Mesendoderm (in vitro differentiated cells): ENCODE measurements around the gene AKAP11.
A peak's percentile ranks its signal among the peaks of the same experiment; 100 is the strongest.

Source experiments
- DNase-seq: peaks from one replicate; pipeline ENCODE4 v3.0.0; 2013
- H2AK5ac ChIP-seq: 2 replicates; pipeline ENCODE4 v1.6.1; 2013; ENCODE audit warnings: low read length, inconsistent platforms
- H2BK120ac ChIP-seq: 2 replicates; pipeline ENCODE4 v1.6.1; 2013; ENCODE audit warnings: low read depth, mild to moderate bottlenecking, low read length, moderate library complexity, mixed read lengths
- H2BK15ac ChIP-seq: replicated peaks from 2 replicates; pipeline ENCODE4 v1.6.1; 2013; ENCODE audit warnings: low read depth, mild to moderate bottlenecking, moderate library complexity
- H2BK5ac ChIP-seq: 2 replicates; pipeline ENCODE4 v1.6.1; 2013; ENCODE audit warnings: low read length, inconsistent platforms
- H3K18ac ChIP-seq: 2 replicates; pipeline ENCODE4 v1.6.1; 2013; ENCODE audit warnings: mild to moderate bottlenecking, low read length, mixed read lengths
- H3K23ac ChIP-seq: one replicate; pipeline ENCODE4 v1.6.1; 2013; ENCODE audit warnings: low read length
- H3K27ac ChIP-seq: 2 replicates; pipeline ENCODE4 v1.5.1; 2013; ENCODE audit warnings: low read depth, mild to moderate bottlenecking, inconsistent platforms, low read length, moderate library complexity
- H3K27me3 ChIP-seq: 2 replicates; pipeline ENCODE4 v1.6.1; 2013; ENCODE audit warnings: low read length, control low read depth, mild to moderate bottlenecking, inconsistent platforms; ENCODE audit not compliant: insufficient read depth, poor library complexity
- H3K36me3 ChIP-seq: 2 replicates; pipeline ENCODE4 v1.6.1; 2013; ENCODE audit warnings: low read length, inconsistent platforms; ENCODE audit not compliant: control insufficient read depth, insufficient read depth
- H3K4ac ChIP-seq: one replicate; pipeline ENCODE4 v1.6.1; 2013; ENCODE audit warnings: low read depth, mild to moderate bottlenecking, low read length, moderate library complexity
- H3K4me1 ChIP-seq: 2 replicates; pipeline ENCODE4 v1.6.1; 2013; ENCODE audit warnings: low read depth, low read length, inconsistent platforms; ENCODE audit not compliant: control insufficient read depth
- H3K4me2 ChIP-seq: 2 replicates; pipeline ENCODE4 v1.6.1; 2013; ENCODE audit warnings: low read length
- H3K4me3 ChIP-seq: 2 replicates; pipeline ENCODE4 v1.5.1; 2013; ENCODE audit warnings: mild to moderate bottlenecking, low read length
- H3K56ac ChIP-seq: one replicate; pipeline ENCODE4 v1.6.1; 2013; ENCODE audit warnings: low read length
- H3K79me1 ChIP-seq: 2 replicates; pipeline ENCODE4 v1.6.1; 2013; ENCODE audit warnings: low read length, inconsistent platforms
- H3K79me2 ChIP-seq: 2 replicates; pipeline ENCODE4 v1.6.1; 2013; ENCODE audit warnings: mild to moderate bottlenecking, low read length; ENCODE audit not compliant: control insufficient read depth, insufficient read depth
- H3K9ac ChIP-seq: 2 replicates; pipeline ENCODE4 v1.6.1; 2013; ENCODE audit warnings: low read length, inconsistent platforms
- H4K5ac ChIP-seq: one replicate; pipeline ENCODE4 v1.6.1; 2013; ENCODE audit warnings: low read length
- H4K8ac ChIP-seq: one replicate; pipeline ENCODE4 v1.6.1; 2013; ENCODE audit warnings: low read depth, mild to moderate bottlenecking, control low read depth, low read length, moderate library complexity
- WGBS: extraction: QIAGEN DNeasy Blood & Tissue Kit; methylation state at CpG from one replicate; pipeline ENCODE4 v1.1.7; 2013; ENCODE audit warnings: low lambda C conversion rate, missing lambda C conversion rate; ENCODE audit not compliant: insufficient coverage; ENCODE audit errors: extremely low coverage; 5-methylcytosine and 5-hydroxymethylcytosine counted together

The AKAP11 gene

DNA sequence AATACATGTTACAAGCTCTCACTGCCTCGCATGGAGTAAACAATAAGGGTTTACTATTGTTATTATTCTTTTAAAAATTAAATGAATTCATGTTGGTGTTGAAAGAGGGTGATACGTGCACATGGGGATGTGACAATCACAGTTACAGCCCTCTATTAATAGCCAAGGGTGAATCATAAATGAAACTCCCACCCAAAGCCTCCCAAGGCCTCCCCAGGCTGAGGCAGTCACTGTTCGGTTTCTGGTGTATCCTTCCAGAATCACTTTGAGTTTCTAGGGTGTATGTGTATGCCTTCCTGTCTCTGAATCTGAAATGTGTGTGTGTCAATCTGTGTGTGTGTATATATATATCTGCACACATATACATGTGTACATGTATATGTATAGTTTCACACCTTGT lies 73.4 kb downstream of the AKAP11 start:
- Histone ChIP-seq H3K27me3 (no peaks in the 10 kb centered on the region), H3K79me1 (no peaks in the 10 kb centered on the region), H2BK15ac (no peak overlapping the region), H4K5ac (no peak overlapping the region), H3K56ac (no peak overlapping the region), H4K8ac (no peak overlapping the region), H3K9ac (no peak overlapping the region), H2BK5ac (no peak overlapping the region), H3K79me2 (no peaks in the 10 kb centered on the region), H3K18ac (no peak overlapping the region), H3K36me3 (no peaks in the 10 kb centered on the region), H3K4ac (no peak overlapping the region), H3K4me3 (no peak overlapping the region), H2BK120ac (no peak overlapping the region), H2AK5ac (no peak overlapping the region), H3K4me2 (no peak overlapping the region), H3K4me1 (peaks cover 5% of the 10 kb centered on the region), H3K23ac (no peak overlapping the region), H3K27ac (no peak overlapping the region)
- no peak for DNase-seq
- WGBS, result no CpG with 5 or more reads among the region's 3 CpGs

DNA sequence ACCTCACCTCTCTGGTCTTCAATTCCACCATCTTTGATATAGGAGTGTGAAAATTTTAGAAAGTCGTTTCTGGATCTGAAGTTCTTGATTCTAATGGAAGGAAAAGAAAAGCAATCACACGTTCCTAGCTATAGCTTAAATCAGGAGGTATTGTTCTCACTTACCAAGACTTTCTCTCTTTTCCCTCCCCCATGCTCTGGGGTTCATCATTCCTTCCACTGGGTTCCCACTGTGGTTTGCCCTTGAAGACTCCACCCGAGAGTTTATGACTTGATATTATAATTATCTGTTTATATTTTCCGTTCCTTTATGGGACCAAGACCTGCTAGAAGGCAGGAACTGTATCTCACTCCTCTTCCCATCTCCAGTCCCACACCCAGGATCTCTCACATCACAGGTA lies 76.6 kb downstream of the AKAP11 start:
- WGBS, result no CpG with 5 or more reads among the region's 4 CpGs

DNA sequence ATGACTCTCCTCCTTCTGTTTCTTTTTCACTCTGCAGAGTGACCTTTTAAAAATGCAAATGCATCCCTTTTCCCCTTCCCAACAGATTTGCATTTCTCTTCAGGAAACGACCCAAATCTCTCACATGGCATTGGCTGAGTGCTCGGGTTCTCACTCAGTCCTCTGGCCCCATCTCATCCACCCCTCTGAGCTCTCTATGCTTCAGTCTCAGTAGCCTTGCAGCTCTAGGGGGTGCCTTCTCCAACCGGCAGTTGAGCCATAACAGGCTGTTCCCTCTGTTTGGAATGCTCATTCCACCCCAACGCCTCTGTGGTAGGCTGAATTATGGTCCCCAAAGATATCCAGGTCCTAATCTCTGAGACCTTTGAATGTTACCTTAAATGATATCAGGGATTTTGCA lies 78.2 kb downstream of the AKAP11 start:
- Histone ChIP-seq H3K56ac (no peak overlapping the region), H3K27me3 (no peaks in the 10 kb centered on the region), H2BK5ac (no peak overlapping the region), H3K4ac (no peak overlapping the region), H3K18ac (no peak overlapping the region), H3K36me3 (no peaks in the 10 kb centered on the region), H3K79me1 (no peaks in the 10 kb centered on the region), H2AK5ac (no peak overlapping the region), H3K4me3 (no peak overlapping the region), H3K4me1 (peaks cover 5% of the 10 kb centered on the region), H3K23ac (no peak overlapping the region), H3K4me2 (no peak overlapping the region), H4K8ac (no peak overlapping the region), H3K79me2 (no peaks in the 10 kb centered on the region), H3K27ac (no peak overlapping the region), H2BK120ac (no peak overlapping the region), H3K9ac (no peak overlapping the region), H4K5ac (no peak overlapping the region), H2BK15ac (no peak overlapping the region)
- no CpG with 5 or more reads among the region's 4 CpGs for WGBS
- DNase-seq, result no peak

More for the DNA sequence above, 76.6 kb downstream of the AKAP11 start:
- H2BK15ac ChIP-seq, result no peak overlapping the region
- H2BK5ac ChIP-seq, result no peak overlapping the region
- no peak overlapping the region for H3K56ac ChIP-seq
- H3K36me3 ChIP-seq, result no peaks in the 10 kb centered on the region
- H4K8ac ChIP-seq, result no peak overlapping the region
- no peak overlapping the region for H2BK120ac ChIP-seq
- no peak overlapping the region for H3K27ac ChIP-seq
- no peak overlapping the region for H3K9ac ChIP-seq
- H3K18ac ChIP-seq, result no peak overlapping the region
- H3K4me3 ChIP-seq, result no peak overlapping the region
- DNase-seq, result no peak
- no peak overlapping the region for H3K4ac ChIP-seq
- H3K23ac ChIP-seq, result no peak overlapping the region
- no peak overlapping the region for H2AK5ac ChIP-seq
- H3K27me3 ChIP-seq, result no peaks in the 10 kb centered on the region
- peaks cover 5% of the 10 kb centered on the region for H3K4me1 ChIP-seq
- no peaks in the 10 kb centered on the region for H3K79me1 ChIP-seq
- H3K4me2 ChIP-seq, result no peak overlapping the region
- H3K79me2 ChIP-seq, result no peaks in the 10 kb centered on the region
- no peak overlapping the region for H4K5ac ChIP-seq

- Histone ChIP-seq H3K4me2 (no peak overlapping the region), H3K23ac (no peak overlapping the region), H3K27me3 (no peaks in the 10 kb centered on the region), H4K5ac (no peak overlapping the region), H2BK120ac (no peak overlapping the region), H3K4me3 (no peak overlapping the region), H3K9ac (no peak overlapping the region), H2BK15ac (no peak overlapping the region), H3K79me1 (no peaks in the 10 kb centered on the region), H3K36me3 (no peaks in the 10 kb centered on the region), H4K8ac (no peak overlapping the region), H2AK5ac (no peak overlapping the region), H3K27ac (no peak overlapping the region), H3K56ac (no peak overlapping the region), H3K79me2 (no peaks in the 10 kb centered on the region), H3K4ac (no peak overlapping the region), H3K18ac (no peak overlapping the region), H2BK5ac (no peak overlapping the region), H3K4me1 (peaks cover 5% of the 10 kb centered on the region)
- peak; percentile 37 for DNase-seq
- no CpG with 5 or more reads among the region's 6 CpGs for WGBS
Measured at GRCh38 chr13:42354241-42355091, 82.5 kb downstream of the AKAP11 start.

- H3K56ac ChIP-seq, result no peak overlapping the region
- no peak overlapping the region for H2BK15ac ChIP-seq
- peaks cover under 1% of the 10 kb centered on the region for H3K4me1 ChIP-seq
- H2AK5ac ChIP-seq, result no peak overlapping the region
- peak; percentile 11 for DNase-seq
- H3K4ac ChIP-seq, result no peak overlapping the region
- no peak overlapping the region for H4K5ac ChIP-seq
- H3K79me1 ChIP-seq, result no peaks in the 10 kb centered on the region
- H3K36me3 ChIP-seq, result no peaks in the 10 kb centered on the region
- no peak overlapping the region for H3K9ac ChIP-seq
- H3K79me2 ChIP-seq, result no peaks in the 10 kb centered on the region
- no peak overlapping the region for H2BK5ac ChIP-seq
- no peaks in the 10 kb centered on the region for H3K27me3 ChIP-seq
- H4K8ac ChIP-seq, result no peak overlapping the region
- H3K18ac ChIP-seq, result no peak overlapping the region
- no peak overlapping the region for H3K4me2 ChIP-seq
- WGBS, result no CpG with 5 or more reads among the region's 4 CpGs
- H3K4me3 ChIP-seq, result no peak overlapping the region
- no peak overlapping the region for H3K27ac ChIP-seq
- H2BK120ac ChIP-seq, result no peak overlapping the region
- H3K23ac ChIP-seq, result no peak overlapping the region
Measured at GRCh38 chr13:42355092-42355485, 83.1 kb downstream of the AKAP11 start.
